HFF-Myc (cell line): ENCODE results near the gene FER.

Experiments
- DNase-seq: peaks from one replicate; pipeline ENCODE4 v3.0.0-alpha.2; 2011; ENCODE audit warnings: low read depth; ENCODE audit errors: extremely low read depth
- H3K4me3 ChIP-seq: replicated peaks from 2 replicates; pipeline ENCODE4 v1.5.1; 2011; ENCODE audit warnings: low read depth, mild to moderate bottlenecking, control low read depth, low read length
- TF ChIP-seq, protein P1 (sequence below): IDR thresholded peaks from 2 replicates; pipeline ENCODE4 v1.5.1; 2012; ENCODE audit warnings: mild to moderate bottlenecking, low read depth, low read length, control low read depth; ENCODE audit errors: missing control alignments

The FER gene

DNA sequence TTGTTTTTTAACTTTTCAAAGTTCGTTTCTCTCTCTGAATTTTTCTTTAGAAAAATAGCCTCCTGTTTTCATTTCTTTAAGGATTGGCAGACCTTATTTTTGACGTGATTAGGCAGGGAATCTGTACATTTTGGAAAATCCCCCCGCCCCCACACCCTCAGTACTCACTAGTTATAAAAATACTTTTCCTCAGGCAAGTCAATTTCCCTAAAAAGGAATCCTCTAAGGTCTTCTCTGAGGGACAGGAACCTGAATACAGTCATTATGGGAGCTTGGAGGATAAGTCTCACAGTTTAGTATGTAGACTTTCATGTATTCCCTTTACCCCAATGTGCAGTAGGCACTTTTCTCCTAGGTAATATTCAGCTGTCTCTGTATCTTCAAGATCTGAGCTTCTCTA, 3.9 kb upstream of the FER start:
- TF ChIP-seq, protein P1, sequence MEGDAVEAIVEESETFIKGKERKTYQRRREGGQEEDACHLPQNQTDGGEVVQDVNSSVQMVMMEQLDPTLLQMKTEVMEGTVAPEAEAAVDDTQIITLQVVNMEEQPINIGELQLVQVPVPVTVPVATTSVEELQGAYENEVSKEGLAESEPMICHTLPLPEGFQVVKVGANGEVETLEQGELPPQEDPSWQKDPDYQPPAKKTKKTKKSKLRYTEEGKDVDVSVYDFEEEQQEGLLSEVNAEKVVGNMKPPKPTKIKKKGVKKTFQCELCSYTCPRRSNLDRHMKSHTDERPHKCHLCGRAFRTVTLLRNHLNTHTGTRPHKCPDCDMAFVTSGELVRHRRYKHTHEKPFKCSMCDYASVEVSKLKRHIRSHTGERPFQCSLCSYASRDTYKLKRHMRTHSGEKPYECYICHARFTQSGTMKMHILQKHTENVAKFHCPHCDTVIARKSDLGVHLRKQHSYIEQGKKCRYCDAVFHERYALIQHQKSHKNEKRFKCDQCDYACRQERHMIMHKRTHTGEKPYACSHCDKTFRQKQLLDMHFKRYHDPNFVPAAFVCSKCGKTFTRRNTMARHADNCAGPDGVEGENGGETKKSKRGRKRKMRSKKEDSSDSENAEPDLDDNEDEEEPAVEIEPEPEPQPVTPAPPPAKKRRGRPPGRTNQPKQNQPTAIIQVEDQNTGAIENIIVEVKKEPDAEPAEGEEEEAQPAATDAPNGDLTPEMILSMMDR, result no peak
- DNase-seq, result no peak
- no peak overlapping the region for H3K4me3 ChIP-seq

DNA sequence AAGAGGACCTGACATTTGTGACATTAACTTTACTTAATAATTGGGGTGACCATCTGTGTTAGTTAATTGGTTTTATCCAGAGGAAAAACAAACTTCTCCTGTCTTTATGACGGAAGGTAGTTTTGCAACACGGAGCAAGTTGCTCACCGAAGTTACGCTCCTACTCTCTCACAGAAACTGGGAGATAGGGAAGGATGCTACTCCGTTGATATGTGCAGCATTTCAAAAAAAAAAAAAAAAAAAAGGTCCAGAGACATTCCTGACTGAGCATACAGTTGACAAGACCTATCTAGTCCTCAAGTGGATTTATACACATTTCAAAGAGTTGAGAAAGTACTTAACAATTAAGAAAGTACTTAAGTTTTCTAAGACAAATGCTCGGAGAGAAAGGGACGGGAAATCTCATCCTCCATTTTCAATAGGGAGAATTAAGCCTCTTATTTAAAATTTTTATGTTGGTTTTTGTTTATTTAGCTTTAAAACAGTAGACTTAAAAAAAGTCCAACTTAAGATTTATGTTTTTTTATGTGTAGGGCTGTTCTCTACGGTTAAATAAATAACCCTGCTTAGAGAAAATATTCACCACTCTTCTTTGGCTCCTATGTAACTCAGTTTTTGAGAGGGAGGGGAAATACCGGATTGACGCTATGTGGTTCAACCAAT, 455 bp upstream of the FER start:
- TF ChIP-seq, protein P1, result no peak
- DNase-seq, result no peak
- peak overlapping the region; percentile 77 for H3K4me3 ChIP-seq

DNA sequence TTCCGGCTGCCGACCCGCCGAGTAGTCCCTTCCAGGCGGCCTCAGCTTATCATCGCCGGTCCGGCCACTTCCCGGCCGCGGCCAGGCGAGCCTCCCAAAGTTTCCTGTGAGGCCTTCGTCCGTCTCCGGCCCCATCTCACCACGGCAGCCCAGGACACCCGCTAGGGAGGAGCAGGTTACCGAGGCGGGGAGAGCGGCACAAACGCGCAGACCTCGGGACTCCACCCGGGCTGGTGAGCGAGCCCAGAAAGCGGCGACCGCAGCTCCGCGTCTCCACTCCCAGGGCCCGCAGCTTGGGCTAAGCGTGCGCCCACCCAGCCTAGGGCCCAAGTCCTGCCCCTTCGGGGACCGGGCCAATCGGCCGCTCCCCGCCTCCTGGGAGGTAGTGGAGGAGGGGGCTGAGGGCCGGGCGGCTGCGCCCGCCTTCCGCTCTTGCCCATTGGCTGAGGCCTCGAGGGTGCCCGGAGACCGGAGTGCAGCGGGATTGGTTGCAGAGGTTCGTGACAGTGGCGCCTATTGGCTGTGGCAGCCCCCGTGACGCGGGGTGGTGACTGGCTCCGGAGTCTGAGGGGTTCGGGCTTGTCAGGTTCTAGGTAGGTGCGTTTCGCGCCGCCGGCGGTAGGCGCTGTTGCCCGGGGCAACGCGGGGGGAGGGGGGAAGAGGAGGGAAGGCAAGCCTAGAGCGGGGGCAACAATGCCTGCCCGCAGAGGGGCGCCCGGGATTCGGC, 867 bp downstream of the FER start:
- TF ChIP-seq, protein P1, result no peak
- peak overlapping the region; percentile 77 for H3K4me3 ChIP-seq
- peak; percentile 96 for DNase-seq

DNA sequence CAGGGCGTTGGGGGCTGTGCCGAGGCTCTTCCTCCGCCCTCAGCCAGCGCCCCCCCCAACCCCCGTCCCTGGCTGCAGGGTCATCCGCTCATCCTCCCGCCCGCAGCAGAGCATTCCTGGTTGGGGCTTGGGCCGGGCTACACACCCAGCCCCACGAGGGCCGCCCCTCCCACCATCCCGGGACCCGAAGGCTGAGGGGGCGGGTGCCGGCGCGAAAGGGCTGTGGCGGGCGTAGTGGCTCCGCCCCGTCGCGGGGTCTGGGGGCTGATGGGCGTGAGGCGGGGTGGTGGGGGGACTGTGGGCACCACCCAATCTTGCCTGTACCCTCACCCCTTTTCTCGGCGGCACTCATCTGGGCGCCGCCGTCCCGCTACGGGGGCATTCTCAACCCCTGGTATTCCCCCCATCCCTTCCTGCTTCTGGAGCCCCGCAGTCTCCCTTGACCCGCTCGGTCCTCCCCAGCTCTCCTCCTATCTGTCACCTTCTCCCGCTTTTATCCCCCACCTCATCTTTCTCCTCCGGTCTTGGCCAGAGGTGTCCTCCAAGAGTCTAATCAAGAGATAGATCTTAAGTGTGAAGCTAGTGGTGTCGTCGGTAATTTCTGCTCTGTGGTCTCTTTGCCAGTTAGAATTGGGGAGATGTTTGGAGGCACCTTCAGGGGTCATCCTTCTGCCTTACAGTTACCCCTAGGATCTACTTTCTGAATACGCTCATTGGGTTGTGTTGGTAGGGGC, 1.6 kb downstream of the FER start:
- TF ChIP-seq, protein P1, result no peak

DNA sequence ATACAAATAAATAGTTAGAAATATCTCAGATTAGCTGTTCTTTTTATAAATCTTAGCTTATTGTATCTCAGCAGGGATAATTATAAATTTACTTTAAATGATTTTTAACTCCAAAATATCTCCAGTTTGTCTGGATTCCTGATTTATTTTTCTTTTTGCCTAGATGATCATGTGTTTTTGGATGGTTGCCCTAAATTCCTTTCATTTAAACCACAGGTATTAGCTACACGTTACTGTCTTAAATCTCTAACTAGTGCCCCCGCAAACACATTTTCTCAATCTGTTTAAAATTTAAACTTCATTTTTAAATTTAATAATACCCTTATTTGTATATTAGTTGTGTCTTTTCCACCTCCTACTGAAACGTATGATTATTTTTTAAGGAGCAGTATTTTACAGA, 5.6 kb downstream of the FER start:
- TF ChIP-seq, protein P1, result no peak
- no peak for DNase-seq
- no peak overlapping the region for H3K4me3 ChIP-seq

More for the DNA sequence above, 1.6 kb downstream of the FER start:
- DNase-seq, result no peak
- peak overlapping the region; percentile 77 for H3K4me3 ChIP-seq

DNA sequence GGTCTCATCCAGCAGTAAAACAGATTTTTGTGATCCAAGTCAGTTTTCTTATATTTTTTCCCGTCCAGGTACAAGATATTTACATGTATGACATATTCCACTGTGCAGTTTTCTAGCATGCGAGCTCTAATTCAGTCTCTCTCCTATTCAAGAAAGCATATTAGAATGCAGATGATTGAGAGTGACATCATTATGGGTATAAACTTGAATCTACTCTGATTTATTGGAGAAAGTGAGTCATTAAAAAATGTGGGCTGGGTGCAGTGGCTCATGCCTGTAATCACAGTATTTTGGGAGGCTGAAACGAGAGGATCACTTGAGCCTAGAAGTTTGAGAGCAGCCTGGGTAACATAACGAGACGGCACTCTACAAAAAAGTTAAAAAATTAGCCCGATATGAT, 6.2 kb downstream of the FER start:
- DNase-seq, result peak; percentile 15
- TF ChIP-seq, protein P1, result no peak
- H3K4me3 ChIP-seq, result no peak overlapping the region
